Astrocyte (in vitro differentiated cells and primary cell): ENCODE results near the gene PRPH. TPM values are rescaled to one million over a fixed set of nuclear protein-coding genes. Genes with fewer than 3 reads are reported as not detected.
"Not testable (repeated sequence)": the region's sequence is repeated elsewhere in the genome, so short reads cannot be mapped to it uniquely, and the experiment has no call there.

Experiments used
- DNase-seq: peaks from one replicate; pipeline ENCODE4 v3.0.0-alpha.2; 2010; ENCODE audit warnings: low read depth
- FAIRE-seq: peaks from 2 replicates; lab custom pipeline; 2011; peaks lifted over from hg19 to GRCh38; lab: Jason Lieb, UNC
- H2AFZ ChIP-seq: 2 replicates; pipeline ENCODE4 v1.6.0; 2012; ENCODE audit warnings: low read depth, low read length, inconsistent platforms
- H3K27ac ChIP-seq: 2 replicates; pipeline ENCODE4 v1.5.1; 2011; ENCODE audit warnings: low read depth, low read length, inconsistent platforms
- H3K27me3 ChIP-seq: 2 replicates; pipeline ENCODE4 v1.6.0; 2011; ENCODE audit warnings: low read length, inconsistent platforms; ENCODE audit not compliant: insufficient read depth
- H3K36me3 ChIP-seq: 2 replicates; pipeline ENCODE4 v1.5.1; 2011; ENCODE audit warnings: low read length, inconsistent platforms; ENCODE audit not compliant: insufficient read depth
- H3K4me1 ChIP-seq: 2 replicates; pipeline ENCODE4 v1.5.1; 2011; ENCODE audit warnings: low read length, inconsistent platforms; ENCODE audit not compliant: insufficient read depth
- H3K4me2 ChIP-seq: 2 replicates; pipeline ENCODE4 v1.6.0; 2012; ENCODE audit warnings: low read length, inconsistent platforms
- H3K4me3 ChIP-seq: 2 replicates; pipeline ENCODE4 v1.5.1; 2011; ENCODE audit warnings: low read depth, mild to moderate bottlenecking, low read length, inconsistent platforms; ENCODE audit not compliant: insufficient read depth
- H3K79me2 ChIP-seq: 2 replicates; pipeline ENCODE4 v1.6.0; 2012; ENCODE audit warnings: mild to moderate bottlenecking, low read length, inconsistent platforms; ENCODE audit not compliant: insufficient read depth
- H3K9ac ChIP-seq: 2 replicates; pipeline ENCODE4 v1.6.0; 2012; ENCODE audit warnings: mild to moderate bottlenecking, low read length, inconsistent platforms
- H3K9me3 ChIP-seq: 2 replicates; pipeline ENCODE4 v1.5.1; 2012; ENCODE audit warnings: low read depth, mild to moderate bottlenecking, low read length, inconsistent platforms; ENCODE audit not compliant: insufficient read depth
- H4K20me1 ChIP-seq: 2 replicates; pipeline ENCODE4 v1.6.0; 2012; ENCODE audit warnings: low read length, inconsistent platforms; ENCODE audit not compliant: insufficient read depth
- H3K27ac Mint-ChIP-seq: one replicate; pipeline ENCODE4 v1.8.0; 2021; ENCODE audit warnings: mild to moderate bottlenecking, mixed read lengths; ENCODE audit not compliant: unreplicated experiment
- H3K27me3 Mint-ChIP-seq: one replicate; pipeline ENCODE4 v1.8.0; 2021; ENCODE audit warnings: low read depth, mixed read lengths; ENCODE audit not compliant: unreplicated experiment
- H3K36me3 Mint-ChIP-seq: one replicate; pipeline ENCODE4 v1.8.0; 2021; ENCODE audit warnings: low read depth, mixed read lengths; ENCODE audit not compliant: unreplicated experiment
- H3K4me1 Mint-ChIP-seq: one replicate; pipeline ENCODE4 v1.8.0; 2021; ENCODE audit warnings: low read depth, mixed read lengths; ENCODE audit not compliant: unreplicated experiment
- H3K4me3 Mint-ChIP-seq: one replicate; pipeline ENCODE4 v1.8.0; 2021; ENCODE audit warnings: mild to moderate bottlenecking, moderate library complexity, mixed read lengths; ENCODE audit not compliant: unreplicated experiment
- H3K9me3 Mint-ChIP-seq: one replicate; pipeline ENCODE4 v1.8.0; 2021; ENCODE audit warnings: mild to moderate bottlenecking, mixed read lengths; ENCODE audit not compliant: unreplicated experiment
- CTCF ChIP-seq: IDR thresholded peaks from 2 replicates; pipeline ENCODE4 v1.5.1; 2011; ENCODE audit warnings: low read depth, mild to moderate bottlenecking, inconsistent platforms, low read length, moderate library complexity; ENCODE audit not compliant: insufficient read depth
- EZH2 ChIP-seq: IDR thresholded peaks from 2 replicates; pipeline ENCODE4 v1.6.1; 2012; ENCODE audit warnings: mild to moderate bottlenecking, low read length, inconsistent platforms; ENCODE audit not compliant: insufficient read depth
- total RNA-seq: library from RNA; stranded (reverse); gene quantifications from 2 replicates; pipeline ENCODE4 v1.2.1, GENCODE V29; 2021

Gene PRPH
- total RNA-seq, 1 donor from 2014 or later, result not detected

GRCh38 chr12:49332441-49332861 is 37.5 kb downstream of the PRPH start:
- DNase-seq, result no peak
- no peak overlapping the region for H3K27ac Mint-ChIP-seq

DNA sequence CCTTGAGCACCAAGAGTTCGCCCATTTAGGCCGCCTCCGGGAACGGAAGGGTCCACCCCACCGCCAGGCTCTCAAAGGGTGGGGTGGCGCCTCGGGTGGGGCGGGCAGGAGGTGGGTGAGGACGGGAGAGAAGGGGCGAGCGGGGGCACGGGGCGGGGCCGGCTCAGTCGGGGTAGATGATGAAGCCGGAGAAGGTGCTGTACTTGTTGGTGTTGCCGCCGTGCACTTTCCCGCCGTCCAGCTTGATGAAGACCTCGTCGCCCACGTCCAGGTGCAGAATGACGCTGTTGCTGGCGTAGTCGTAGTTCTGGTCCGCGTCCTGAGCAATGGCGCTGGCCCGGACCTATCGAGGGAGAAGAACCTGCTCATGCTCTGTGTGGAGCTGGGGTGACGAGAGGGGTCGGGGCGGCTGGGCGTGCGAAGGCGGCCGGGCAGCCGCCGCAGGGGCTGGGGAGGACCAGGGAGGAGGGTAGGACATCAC is 38.0 kb downstream of the PRPH start:
- H3K4me2 ChIP-seq, result peak overlapping the region; percentile 73
- H2AFZ ChIP-seq, result peak overlapping the region; percentile 69
- Mint-ChIP-seq H3K36me3 (peaks cover 5% of the 10 kb centered on the region), H3K27ac (no peak overlapping the region), H3K4me3 (peak overlapping the region; percentile 54), H3K9me3 (peaks cover 10% of the 10 kb centered on the region), H3K27me3 (peaks cover 65% of the 10 kb centered on the region), H3K4me1 (no peaks in the 10 kb centered on the region)
- DNase-seq (no peak), FAIRE-seq (no peak)
- H3K36me3 ChIP-seq, result no peaks in the 10 kb centered on the region
- H3K27ac ChIP-seq, result no peak overlapping the region
- H3K4me3 ChIP-seq, result peak overlapping the region; percentile 5
- H3K4me1 ChIP-seq, result peaks cover 3% of the 10 kb centered on the region
- no peaks in the 10 kb centered on the region for H3K79me2 ChIP-seq
- H3K27me3 ChIP-seq, result peaks cover 48% of the 10 kb centered on the region
- peaks cover 8% of the 10 kb centered on the region for H4K20me1 ChIP-seq
- TF ChIP-seq CTCF, result no peak
- TF ChIP-seq EZH2, result peak; percentile 66
- H3K9me3 ChIP-seq, result peaks cover 3% of the 10 kb centered on the region
- H3K9ac ChIP-seq, result no peak overlapping the region

More at GRCh38 chr12:49332441-49332861, 37.5 kb downstream of the PRPH start:
- Histone ChIP-seq H3K4me1 (peaks cover 3% of the 10 kb centered on the region), H4K20me1 (peaks cover 8% of the 10 kb centered on the region), H3K9ac (no peak overlapping the region), H3K27ac (no peak overlapping the region), H3K36me3 (no peaks in the 10 kb centered on the region), H3K9me3 (peaks cover 3% of the 10 kb centered on the region), H3K79me2 (no peaks in the 10 kb centered on the region), H3K4me3 (no peak overlapping the region), H2AFZ (no peak overlapping the region), H3K4me2 (peak overlapping the region; percentile 73), H3K27me3 (peaks cover 43% of the 10 kb centered on the region)
- Mint-ChIP-seq H3K27me3 (peaks cover 60% of the 10 kb centered on the region), H3K36me3 (peaks cover 5% of the 10 kb centered on the region), H3K9me3 (peaks cover 10% of the 10 kb centered on the region), H3K4me1 (no peaks in the 10 kb centered on the region), H3K4me3 (no peak overlapping the region)
- no peak for TF ChIP-seq EZH2
- TF ChIP-seq CTCF, result no peak
- no peak for FAIRE-seq

DNA sequence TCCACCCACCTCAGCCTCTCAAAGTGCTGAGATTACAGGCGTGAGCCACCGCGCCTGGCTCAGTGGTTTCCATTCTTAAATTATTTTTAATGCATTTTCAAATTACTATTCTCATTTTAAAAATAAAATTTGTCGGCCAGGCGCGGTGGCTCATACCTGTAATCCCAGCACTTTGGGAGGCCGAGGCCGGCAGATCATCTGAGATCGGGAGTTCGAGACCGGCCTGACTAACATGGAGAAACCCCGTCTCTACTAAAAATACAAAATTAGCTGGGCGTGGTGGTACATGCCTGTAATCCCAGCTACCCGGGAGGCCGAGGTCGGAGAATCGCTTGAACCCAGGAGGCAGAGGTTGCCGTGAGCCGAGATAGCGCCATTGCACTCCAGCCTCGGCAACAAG is 38.8 kb downstream of the PRPH start:
- H3K9ac ChIP-seq, DNase-seq, H3K4me1 Mint-ChIP-seq, FAIRE-seq, H3K27ac ChIP-seq, H4K20me1 ChIP-seq, H3K4me3 Mint-ChIP-seq, H2AFZ ChIP-seq, H3K4me1 ChIP-seq, H3K79me2 ChIP-seq, H3K36me3 ChIP-seq, H3K36me3 Mint-ChIP-seq, H3K27ac Mint-ChIP-seq, H3K4me3 ChIP-seq, H3K9me3 ChIP-seq, H3K4me2 ChIP-seq: not testable (repeated sequence)
- peaks cover 55% of the 10 kb centered on the region for H3K27me3 ChIP-seq
- Mint-ChIP-seq H3K9me3 (peaks cover 12% of the 10 kb centered on the region), H3K27me3 (peaks cover 73% of the 10 kb centered on the region)
